Stimulated activated CD8-positive, alpha-beta memory T cell treated with anti-CD3 and anti-CD28 coated beads, Interleukin-12 subunit alpha, Interleukin-12 subunit beta, amount 100 ng/mL, for 4 hours (primary cell): ENCODE data around the gene NSUN3.

Experiments used
- DNase-seq: peaks from one replicate; pipeline ENCODE4 v3.0.0-alpha.2; 2020; ENCODE audit warnings: low read depth

NSUN3 gene

DNA sequence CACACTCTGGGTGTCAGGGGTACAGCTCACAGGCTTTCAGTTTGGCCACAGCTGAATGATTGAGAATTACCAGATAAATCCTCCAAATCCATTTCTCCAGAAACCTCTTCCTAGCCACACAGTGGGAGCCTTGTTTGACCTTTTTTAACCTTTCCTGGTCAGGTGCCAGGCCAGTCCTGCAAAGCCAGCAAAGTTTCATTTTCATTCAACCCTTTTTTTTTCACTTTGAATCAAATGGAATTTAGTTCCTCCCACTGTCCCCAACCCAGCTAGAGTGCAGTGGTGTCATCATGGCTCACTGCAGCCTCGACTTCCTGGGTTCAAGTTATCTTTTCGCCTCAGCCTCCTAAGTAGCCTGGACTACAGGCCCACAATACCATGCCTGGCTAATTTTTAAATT, 67.8 kb downstream of the NSUN3 start:
- DNase-seq, result no peak

DNA sequence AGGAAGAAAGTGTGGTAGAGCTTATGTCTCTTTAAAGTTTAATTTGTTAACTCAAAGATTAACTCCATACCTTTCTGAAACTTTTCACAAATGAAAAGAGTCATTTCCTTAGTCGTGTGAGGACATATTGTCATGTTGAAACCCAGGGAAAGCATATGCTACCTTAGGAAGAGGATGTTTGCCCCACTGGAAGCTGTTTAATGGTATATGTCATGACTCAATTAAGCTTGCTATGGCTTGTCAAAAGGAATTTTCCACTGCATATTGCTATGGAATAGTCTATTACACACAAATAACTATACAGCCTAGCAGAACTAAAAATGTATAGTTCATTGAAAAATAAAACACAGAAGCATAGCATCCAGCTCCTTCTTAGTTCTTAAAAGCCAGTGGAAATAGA, 69.9 kb downstream of the NSUN3 start:
- no peak for DNase-seq

- no peak for DNase-seq
Measured at GRCh38 chr3:94136133-94136532, 73.3 kb downstream of the NSUN3 start.

- DNase-seq, result no peak
Measured at GRCh38 chr3:94137377-94137776, 74.5 kb downstream of the NSUN3 start.

DNA sequence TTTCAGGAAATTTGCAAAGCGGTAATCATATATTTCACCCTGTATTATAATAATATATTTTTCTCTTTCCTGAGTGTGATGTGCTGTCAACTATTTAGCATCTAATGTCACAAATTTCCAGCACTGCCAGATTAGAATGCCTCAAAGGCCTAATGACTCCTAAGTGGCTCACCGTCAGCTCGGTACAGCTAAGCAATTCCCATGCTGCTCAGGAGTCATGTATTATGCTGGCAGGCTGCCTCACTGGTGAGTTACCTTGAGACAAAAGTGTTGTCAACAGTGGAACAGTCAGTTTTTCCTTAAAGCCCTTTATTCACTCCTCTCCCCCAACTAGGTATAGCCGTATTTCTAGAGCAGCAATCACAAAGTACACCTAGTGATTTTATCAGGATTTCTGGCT, 83.6 kb downstream of the NSUN3 start:
- DNase-seq, result no peak

DNA sequence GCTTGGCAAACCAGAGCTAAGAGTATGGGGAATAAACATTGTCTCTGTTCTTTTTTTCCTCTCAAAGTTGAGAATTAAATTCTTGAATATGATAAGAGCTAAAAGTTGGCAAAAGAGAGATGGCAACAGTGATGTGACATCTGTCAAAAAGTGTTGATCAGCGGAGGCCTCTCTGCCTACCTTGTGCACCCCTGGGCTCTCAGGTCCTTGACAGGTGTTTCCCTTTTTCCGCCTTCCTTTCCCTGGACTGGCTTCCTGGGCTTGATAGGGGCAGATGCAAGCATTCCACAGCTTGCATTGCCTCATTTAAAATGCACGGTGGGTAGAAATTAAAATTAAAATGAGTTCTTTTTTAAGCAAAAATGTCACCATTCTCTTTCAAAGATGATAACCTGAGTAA, 84.2 kb downstream of the NSUN3 start:
- DNase-seq, result no peak

DNA sequence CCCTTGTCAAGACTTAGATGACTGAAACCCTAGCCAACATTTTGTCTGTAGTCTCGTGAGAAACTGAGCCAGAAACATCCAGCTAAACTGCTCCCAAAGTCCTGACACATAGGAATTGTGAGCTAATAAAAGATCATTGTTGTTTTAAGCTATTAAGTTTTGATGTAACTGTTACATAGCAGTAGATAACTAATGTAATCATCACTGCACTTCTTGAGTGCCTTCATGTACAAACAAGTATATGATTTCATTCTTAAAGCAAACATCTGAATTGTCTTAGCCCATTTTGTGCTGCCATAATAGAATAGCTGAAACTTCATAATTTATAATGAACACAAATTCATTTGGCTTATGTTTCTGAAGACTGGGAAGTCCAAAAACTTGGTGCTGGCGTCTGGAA, 87.3 kb downstream of the NSUN3 start:
- DNase-seq, result no peak

DNA sequence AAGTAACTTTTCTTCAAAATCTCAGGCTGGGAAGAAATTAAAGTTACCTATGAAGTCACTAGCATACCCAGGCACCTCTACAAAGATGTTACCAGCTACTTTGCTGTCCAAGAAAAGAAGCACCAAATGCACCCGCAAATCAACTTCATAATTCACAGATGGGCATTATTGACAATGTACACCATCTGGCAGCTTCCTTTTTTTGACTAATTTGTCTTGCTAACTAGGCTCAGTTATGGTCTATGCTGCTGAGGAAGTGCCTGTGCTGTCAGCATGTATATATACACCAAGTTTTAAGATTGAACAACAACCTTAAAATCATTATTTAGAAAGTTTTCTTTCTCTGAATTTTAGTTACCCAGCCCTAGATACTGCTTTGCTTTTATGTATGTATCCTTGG, 93.8 kb downstream of the NSUN3 start:
- no peak for DNase-seq

- no peak for DNase-seq
Measured at GRCh38 chr3:94158512-94158911, 95.7 kb downstream of the NSUN3 start.

- no peak for DNase-seq
Measured at GRCh38 chr3:94159062-94159828, 96.4 kb downstream of the NSUN3 start.

- no peak for DNase-seq
Measured at GRCh38 chr3:94162700-94163099, 99.8 kb downstream of the NSUN3 start.

DNA sequence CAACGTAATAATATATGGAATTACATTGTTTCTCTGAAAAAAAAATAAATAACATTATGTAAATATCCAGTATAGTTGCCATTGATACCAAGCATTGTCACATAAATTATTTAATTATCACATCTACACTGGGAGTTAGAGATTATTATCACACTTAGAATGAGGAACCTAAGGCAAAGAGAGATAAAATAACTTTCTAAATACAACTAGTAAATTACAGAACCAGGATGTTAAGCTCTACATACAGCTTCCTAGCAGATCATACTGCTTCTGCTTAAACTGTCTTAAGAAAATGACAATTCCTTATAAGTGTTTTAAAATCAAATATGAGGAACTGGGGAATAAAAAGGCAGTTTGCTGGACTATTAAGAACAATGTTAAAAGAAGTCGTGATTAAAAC, 104.5 kb downstream of the NSUN3 start:
- DNase-seq, result no peak

DNA sequence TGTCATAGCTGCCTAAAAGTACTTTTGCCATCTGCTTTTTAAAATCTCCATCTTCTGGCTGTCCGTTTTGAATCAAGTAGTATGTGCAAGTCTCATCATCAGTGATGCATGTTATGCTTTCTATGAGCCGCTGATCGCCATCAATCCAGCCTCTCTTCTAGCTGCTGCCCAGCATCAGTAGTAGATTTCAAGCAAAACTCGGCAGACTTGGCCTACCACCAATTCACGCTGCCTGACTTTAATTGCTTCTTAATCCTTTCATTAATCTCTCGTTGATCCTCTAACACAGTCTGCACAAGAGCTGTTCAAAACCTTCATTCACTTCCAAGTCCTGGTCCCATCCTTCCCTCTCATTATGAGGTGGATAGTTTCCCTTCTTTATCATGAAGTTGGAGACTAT, 104.9 kb downstream of the NSUN3 start:
- no peak for DNase-seq

GRCh38 chr3:94171954-94172353, 109.1 kb downstream of the NSUN3 start:
- DNase-seq, result no peak

GRCh38 chr3:94172695-94173310, 109.9 kb downstream of the NSUN3 start:
- DNase-seq, result no peak

- no peak for DNase-seq
Measured at GRCh38 chr3:94173673-94174434, 111.0 kb downstream of the NSUN3 start.

GRCh38 chr3:94175677-94176076, 112.8 kb downstream of the NSUN3 start:
- no peak for DNase-seq

GRCh38 chr3:94176988-94177745, 114.3 kb downstream of the NSUN3 start:
- no peak for DNase-seq
